Endothelial cell of umbilical vein (primary cell): ENCODE measurements around the gene DYNC2LI1. TPM values are rescaled to one million over a fixed set of nuclear protein-coding genes. Genes with fewer than 3 reads are reported as not detected.

ENCODE experiments used
- BruUV-seq: library from RNA; stranded (reverse); fragments of 400-500 nt; replicated peaks from 2 replicates; lab custom pipeline; 2021; lab: Mats Ljungman, UMichigan
- CTCF ChIA-PET: fragments of 300-600, 350-600 bp; sonication (Branson Sonifier 250); formaldehyde crosslinking; loops from one replicate; lab custom pipeline; 2021; ENCODE audit warnings: antibody characterized with exemption, inconsistent platforms; lab: Charles Lee
- POLR2A ChIA-PET: fragments of 300-600, 350-600 bp; sonication (Branson Sonifier 250); formaldehyde crosslinking; loops from one replicate; lab custom pipeline; 2021; ENCODE audit warnings: antibody characterized with exemption, inconsistent platforms; lab: Charles Lee
- DNase-seq: peaks from one replicate; pipeline ENCODE4 v3.0.0-alpha.2; 2011; ENCODE audit warnings: low read depth, low spot score
- FAIRE-seq: peaks from 2 replicates; lab custom pipeline; 2011; peaks lifted over from hg19 to GRCh38; lab: Jason Lieb, UNC
- H2AFZ ChIP-seq: 2 replicates; pipeline ENCODE4 v1.6.0; 2012; ENCODE audit warnings: low read depth, low read length, control low read depth, inconsistent platforms
- H3K27ac ChIP-seq: 2 replicates; pipeline ENCODE4 v1.5.1; 2011; ENCODE audit warnings: low read depth, mild to moderate bottlenecking, control low read depth, low read length, moderate library complexity; ENCODE audit not compliant: insufficient read depth
- H3K27me3 ChIP-seq, 2 experiments: 2 replicates each; pipeline versions ENCODE4 v1.6.0 to v1.6.1; 2011; ENCODE audit warnings: low read length in 2 of 2, mixed read lengths in 1 of 2; ENCODE audit not compliant: control insufficient read depth in 2 of 2, insufficient read depth in 2 of 2
- H3K36me3 ChIP-seq, 2 experiments: 2 replicates in 1 of 2; 3 replicates in 1 of 2; pipeline ENCODE4 v1.5.1; 2011; ENCODE audit warnings: low read length in 2 of 2, mild to moderate bottlenecking in 1 of 2, moderate library complexity in 1 of 2; ENCODE audit not compliant: control insufficient read depth in 2 of 2, insufficient read depth in 2 of 2; ENCODE audit errors: extremely low read depth in 1 of 2
- H3K4me1 ChIP-seq: 3 replicates; pipeline ENCODE4 v1.5.1; 2011; ENCODE audit warnings: mild to moderate bottlenecking, low read length; ENCODE audit not compliant: control insufficient read depth, insufficient read depth; ENCODE audit errors: extremely low read depth
- H3K4me2 ChIP-seq: 2 replicates; pipeline ENCODE4 v1.6.1; 2011; ENCODE audit warnings: low read length, control low read depth, mixed read lengths; ENCODE audit not compliant: insufficient read depth
- H3K4me3 ChIP-seq, 3 experiments: fragments of 200-600 bp in 1 of 3; sonication (generic), shearing (Covaris generic) in 1 of 3; replicated peaks in 1 of 3; 2 replicates each; pipeline ENCODE4 v1.5.1; 2011 to 2016; ENCODE audit warnings: control low read depth in 3 of 3, low read length in 3 of 3, mild to moderate bottlenecking in 2 of 3, inconsistent platforms in 1 of 3, low read depth in 1 of 3, moderate library complexity in 1 of 3; ENCODE audit not compliant: insufficient read depth in 1 of 3
- H3K79me2 ChIP-seq: 2 replicates; pipeline ENCODE4 v1.6.0; 2012; ENCODE audit warnings: low read length, inconsistent platforms; ENCODE audit not compliant: control insufficient read depth, insufficient read depth
- H3K9ac ChIP-seq: replicated peaks from 2 replicates; pipeline ENCODE3; 2011; ENCODE audit warnings: low read length, control low read depth; ENCODE audit not compliant: insufficient read depth; ENCODE audit errors: extremely low read depth
- H3K9me1 ChIP-seq: replicated peaks from 3 replicates; pipeline ENCODE4 v1.6.0; 2011; ENCODE audit warnings: mild to moderate bottlenecking, low read length; ENCODE audit not compliant: control insufficient read depth, insufficient read depth; ENCODE audit errors: extremely low read depth
- H3K9me3 ChIP-seq: replicated peaks from 2 replicates; pipeline ENCODE4 v1.5.1; 2012; ENCODE audit warnings: low read length, inconsistent platforms; ENCODE audit not compliant: control insufficient read depth, insufficient read depth
- H4K20me1 ChIP-seq: replicated peaks from 2 replicates; pipeline ENCODE3; 2011; ENCODE audit warnings: mild to moderate bottlenecking, low read length; ENCODE audit not compliant: control insufficient read depth, insufficient read depth; ENCODE audit errors: extremely low read depth
- EZH2 ChIP-seq: IDR thresholded peaks from 2 replicates; pipeline ENCODE4 v1.6.1; 2012; ENCODE audit warnings: borderline replicate concordance, low read depth, mild to moderate bottlenecking, moderate library complexity, low read length, inconsistent platforms; ENCODE audit not compliant: severe bottlenecking
- FOS ChIP-seq: IDR thresholded peaks from 2 replicates; pipeline ENCODE4 v1.6.1; 2011; ENCODE audit warnings: mild to moderate bottlenecking, low read length, moderate library complexity, borderline replicate concordance; ENCODE audit not compliant: insufficient read depth
- GATA2 ChIP-seq: IDR thresholded peaks from 2 replicates; pipeline ENCODE4 v1.7.0; 2011; ENCODE audit warnings: low read depth, mild to moderate bottlenecking, moderate library complexity, mixed read lengths, low read length; ENCODE audit not compliant: insufficient read length, insufficient read depth
- JUN ChIP-seq: IDR thresholded peaks from 2 replicates; pipeline ENCODE4 v1.6.1; 2011; ENCODE audit warnings: borderline replicate concordance, low read depth; ENCODE audit not compliant: insufficient read length, insufficient read depth
- MYC ChIP-seq: IDR thresholded peaks from one replicate; pipeline ENCODE4 v1.6.1; 2011; ENCODE audit warnings: mild to moderate bottlenecking, low read depth, low read length
- POLR2A ChIP-seq: IDR thresholded peaks from 2 replicates; pipeline ENCODE4 v1.6.1; 2012; ENCODE audit warnings: low read depth, mild to moderate bottlenecking, control low read depth, low read length
- POLR2AphosphoS5 ChIP-seq: IDR thresholded peaks from 2 replicates; pipeline ENCODE4 v1.6.1; 2012; ENCODE audit warnings: low read depth, mild to moderate bottlenecking, control low read depth, low read length, moderate library complexity; ENCODE audit not compliant: insufficient read depth
- dilution Hi-C: fragments of 300-500 bp; cut with MboI; formaldehyde crosslinking; loops from one replicate; pipeline ENCODE4 v1.15.0; 2019; ENCODE audit warnings: low sequenced_read_pairs; ENCODE audit not compliant: extremely low pct_ligation_motif_present
- intact Hi-C: fragments of 100-400 bp; cut with micrococcal nuclease; formaldehyde crosslinking; loops from one replicate; pipeline ENCODE4 v1.10.0; 2022
- polyA plus RNA-seq, 4 experiments: library from polyadenylated mRNA; depleted of rRNA in 3 of 4; stranded (reverse) in 3 of 4; unstranded in 1 of 4; fragments of >200 nt; gene quantifications; 2 replicates each; pipeline versions ENCODE4 v1.2.1 to v1.2.3, GENCODE V29; 2011 to 2012; ENCODE audit warnings: missing spikeins in 1 of 4
- total RNA-seq: library from RNA; stranded (reverse); gene quantifications from 2 replicates; pipeline ENCODE4 v1.2.3, GENCODE V29; 2021
- TF ChIP-seq, protein P1 (sequence below): IDR thresholded peaks from 2 replicates; pipeline ENCODE4 v1.6.1; 2011; ENCODE audit not compliant: insufficient read depth, insufficient read length
- TF ChIP-seq, protein P2 (sequence below), 2 donors: IDR thresholded peaks; 1 replicate in 1 of 2; 2 replicates in 1 of 2; pipeline ENCODE4 v1.5.1; 2011; ENCODE audit warnings: low read length in 2 of 2, mild to moderate bottlenecking in 2 of 2, moderate library complexity in 2 of 2, control low read depth in 1 of 2, inconsistent platforms in 1 of 2, low read depth in 1 of 2; ENCODE audit not compliant: insufficient read depth in 1 of 2; ENCODE audit errors: extremely low read depth in 1 of 2

The DYNC2LI1 gene
- total and polyA plus RNA-seq, 2 donors (not counting 3 experiments of a cell fraction or from before 2014, with no cell fraction given) = 4.2 to 8.7 TPM

DNA sequence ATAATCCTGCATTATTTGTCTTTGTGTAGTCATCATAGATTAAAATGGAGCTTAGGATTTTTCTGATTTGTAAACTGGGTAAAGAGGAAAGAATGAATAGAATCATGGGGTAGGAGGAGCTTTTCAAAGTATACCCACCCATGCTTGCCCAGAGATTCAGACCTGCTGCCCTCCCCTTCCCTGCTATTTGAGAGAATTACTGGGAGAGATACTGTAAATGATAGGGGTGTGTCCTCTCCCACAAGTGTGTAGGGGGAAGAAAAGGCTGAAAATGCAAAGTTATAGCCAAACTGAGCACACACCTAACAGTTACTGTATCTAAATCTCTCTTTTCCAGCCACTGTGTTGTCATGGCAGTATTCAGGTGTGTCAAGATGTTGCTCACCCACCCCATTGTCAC, 21.5 kb upstream of the DYNC2LI1 start:
- H3K4me2 ChIP-seq = no peak overlapping the region
- TF ChIP-seq, protein P1, sequence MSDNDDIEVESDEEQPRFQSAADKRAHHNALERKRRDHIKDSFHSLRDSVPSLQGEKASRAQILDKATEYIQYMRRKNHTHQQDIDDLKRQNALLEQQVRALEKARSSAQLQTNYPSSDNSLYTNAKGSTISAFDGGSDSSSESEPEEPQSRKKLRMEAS = no peak
- TF ChIP-seq, protein P2, sequence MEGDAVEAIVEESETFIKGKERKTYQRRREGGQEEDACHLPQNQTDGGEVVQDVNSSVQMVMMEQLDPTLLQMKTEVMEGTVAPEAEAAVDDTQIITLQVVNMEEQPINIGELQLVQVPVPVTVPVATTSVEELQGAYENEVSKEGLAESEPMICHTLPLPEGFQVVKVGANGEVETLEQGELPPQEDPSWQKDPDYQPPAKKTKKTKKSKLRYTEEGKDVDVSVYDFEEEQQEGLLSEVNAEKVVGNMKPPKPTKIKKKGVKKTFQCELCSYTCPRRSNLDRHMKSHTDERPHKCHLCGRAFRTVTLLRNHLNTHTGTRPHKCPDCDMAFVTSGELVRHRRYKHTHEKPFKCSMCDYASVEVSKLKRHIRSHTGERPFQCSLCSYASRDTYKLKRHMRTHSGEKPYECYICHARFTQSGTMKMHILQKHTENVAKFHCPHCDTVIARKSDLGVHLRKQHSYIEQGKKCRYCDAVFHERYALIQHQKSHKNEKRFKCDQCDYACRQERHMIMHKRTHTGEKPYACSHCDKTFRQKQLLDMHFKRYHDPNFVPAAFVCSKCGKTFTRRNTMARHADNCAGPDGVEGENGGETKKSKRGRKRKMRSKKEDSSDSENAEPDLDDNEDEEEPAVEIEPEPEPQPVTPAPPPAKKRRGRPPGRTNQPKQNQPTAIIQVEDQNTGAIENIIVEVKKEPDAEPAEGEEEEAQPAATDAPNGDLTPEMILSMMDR (IDR thresholded peaks at IDR 0.05; ENCODE audit: extremely low read depth in 1 of 2, insufficient read depth in 1 of 2, low read depth in 1 of 2, low read length in 2 of 2) = no peak
- no peak for TF ChIP-seq POLR2A
- no peak overlapping the region for H2AFZ ChIP-seq
- POLR2A ChIA-PET = no interaction called here
- H3K36me3 ChIP-seq = no peaks in the 10 kb centered on the region
- FAIRE-seq (no peak), DNase-seq (no peak)
- H3K4me3 ChIP-seq = no peak overlapping the region
- no peaks in the 10 kb centered on the region for H4K20me1 ChIP-seq
- H3K9me1 ChIP-seq = no peaks in the 10 kb centered on the region
- intact Hi-C loops = no loop called here
- H3K79me2 ChIP-seq = no peaks in the 10 kb centered on the region
- no peak overlapping the region for H3K27ac ChIP-seq
- no TSS peak for BruUV-seq
- CTCF ChIA-PET = interaction anchor here (1.0 to 1.4 kb wide), 5 partner anchors 9 to 108 kb away, joined by 3 to 6 read pairs (median 3); no protein-coding TSS in a partner anchor
- H3K4me1 ChIP-seq = no peaks in the 10 kb centered on the region
- dilution Hi-C loops = no loop called here
- no peaks in the 10 kb centered on the region for H3K27me3 ChIP-seq
- no peak overlapping the region for H3K9ac ChIP-seq
- no peaks in the 10 kb centered on the region for H3K9me3 ChIP-seq

GRCh38 chr2:43754180-43754579, 19.7 kb upstream of the DYNC2LI1 start:
- H3K9ac ChIP-seq = no peak overlapping the region
- H3K79me2 ChIP-seq = no peaks in the 10 kb centered on the region
- H2AFZ ChIP-seq = no peak overlapping the region
- dilution Hi-C loops (no loop called here), intact Hi-C loops (no loop called here)
- H3K9me3 ChIP-seq = no peaks in the 10 kb centered on the region
- H3K4me2 ChIP-seq = no peak overlapping the region
- no peaks in the 10 kb centered on the region for H3K36me3 ChIP-seq
- DNase-seq (no peak), FAIRE-seq (no peak)
- TF ChIP-seq JUN (no peak), POLR2A (no peak), FOS (no peak), MYC (no peak), POLR2AphosphoS5 (no peak), GATA2 (no peak), EZH2 (no peak)
- TF ChIP-seq, protein P1 = no peak
- peaks cover under 1% of the 10 kb centered on the region for H3K4me1 ChIP-seq
- H3K27me3 ChIP-seq = no peaks in the 10 kb centered on the region
- no peak overlapping the region for H3K4me3 ChIP-seq
- CTCF ChIA-PET = no interaction called here
- no peak overlapping the region for H3K27ac ChIP-seq
- no peaks in the 10 kb centered on the region for H3K9me1 ChIP-seq
- BruUV-seq = no TSS peak
- POLR2A ChIA-PET = interaction anchor here (0.7 kb wide), 2 partner anchors 28 to 81 kb away, joined by 3 to 4 read pairs; no protein-coding TSS in a partner anchor
- no peaks in the 10 kb centered on the region for H4K20me1 ChIP-seq
